RWPE1 (cell line): ENCODE measurements around the gene FFAR1.

Experiments used
- CTCF ChIA-PET: fragments of 350-600 bp; sonication (Branson Sonifier 250); formaldehyde crosslinking; extraction: SDS; loops from one replicate; lab custom pipeline; 2021; lab: Yijun Ruan, JAX
- POLR2A ChIA-PET: fragments of 400-600 bp; formaldehyde crosslinking; extraction: SDS; loops from one replicate; lab custom pipeline; 2020; ENCODE audit warnings: antibody characterized with exemption; ENCODE audit not compliant: low non-redundant PET; lab: Yijun Ruan, JAX
- DNase-seq: peaks from one replicate; pipeline ENCODE4 v3.0.0; 2012; ENCODE audit warnings: low spot score
- H3K27ac ChIP-seq: fragments of 450-650 bp; 2 replicates; pipeline ENCODE4 v1.5.1; 2017
- CTCF ChIP-seq: fragments of 450-650 bp; conservative IDR thresholded peaks from 2 replicates; pipeline ENCODE4 v1.5.1; 2017; ENCODE audit warnings: low read depth, mild to moderate bottlenecking

Gene FFAR1

DNA sequence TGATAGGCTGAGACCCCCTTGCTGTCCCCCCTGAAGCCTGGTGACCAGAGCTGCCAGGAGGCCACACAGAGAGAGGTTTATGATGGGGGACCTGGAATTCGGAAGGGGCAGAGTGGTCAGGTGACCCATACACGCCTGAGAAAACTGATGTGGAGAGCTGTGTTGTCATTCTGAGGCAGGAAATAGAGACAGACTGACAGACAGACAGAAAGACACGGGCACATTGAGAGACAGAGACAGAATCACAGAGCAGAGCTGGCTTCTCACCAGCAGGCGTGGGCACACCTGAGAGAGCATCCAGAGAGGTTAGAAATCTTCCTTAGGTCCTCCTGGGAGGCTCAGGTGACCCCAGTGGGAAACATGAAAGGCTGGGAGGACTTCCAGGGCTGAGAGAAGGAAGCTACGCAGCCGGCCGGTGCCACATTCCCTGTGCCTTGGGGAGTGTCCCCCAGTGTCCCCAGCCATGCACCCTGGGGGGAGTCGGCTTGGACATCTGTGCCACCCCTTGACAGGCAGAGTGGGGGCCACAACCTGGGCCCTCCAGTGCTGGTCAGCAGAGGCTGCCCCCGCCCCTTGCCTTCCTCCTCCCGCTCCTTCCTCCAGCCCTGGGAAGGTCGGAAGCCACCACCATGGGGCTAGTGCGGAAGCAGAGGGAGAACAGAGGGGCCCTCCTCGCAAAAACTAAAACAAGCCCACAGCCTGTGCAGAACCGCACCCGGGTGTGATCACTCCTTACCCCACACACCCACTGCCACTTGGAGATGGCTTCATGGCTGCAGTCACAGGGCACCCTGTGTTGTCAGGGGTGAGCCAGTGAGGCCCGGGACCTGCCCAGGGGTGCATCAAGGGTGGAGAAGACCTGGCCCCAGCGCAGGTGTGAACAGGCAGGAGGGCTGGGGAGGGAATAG, 2.2 kb downstream of the FFAR1 start:
- POLR2A ChIA-PET = no interaction called here
- no peak for TF ChIP-seq CTCF
- no peak overlapping the region for H3K27ac ChIP-seq
- CTCF ChIA-PET = interaction anchor here (0.6 to 1.8 kb wide), 2 partner anchors 75 to 145 kb away, joined by 3 to 8 read pairs; no protein-coding TSS in a partner anchor
- no peak for DNase-seq

GRCh38 chr19:35350591-35350990, 2.9 kb downstream of the FFAR1 start:
- POLR2A ChIA-PET = no interaction called here
- no peak for DNase-seq
- CTCF ChIA-PET = interaction anchor here (0.6 to 0.8 kb wide), 2 partner anchors 54 to 76 kb away, joined by 3 read pairs; no protein-coding TSS in a partner anchor
- H3K27ac ChIP-seq = no peak overlapping the region
- TF ChIP-seq CTCF = no peak

DNA sequence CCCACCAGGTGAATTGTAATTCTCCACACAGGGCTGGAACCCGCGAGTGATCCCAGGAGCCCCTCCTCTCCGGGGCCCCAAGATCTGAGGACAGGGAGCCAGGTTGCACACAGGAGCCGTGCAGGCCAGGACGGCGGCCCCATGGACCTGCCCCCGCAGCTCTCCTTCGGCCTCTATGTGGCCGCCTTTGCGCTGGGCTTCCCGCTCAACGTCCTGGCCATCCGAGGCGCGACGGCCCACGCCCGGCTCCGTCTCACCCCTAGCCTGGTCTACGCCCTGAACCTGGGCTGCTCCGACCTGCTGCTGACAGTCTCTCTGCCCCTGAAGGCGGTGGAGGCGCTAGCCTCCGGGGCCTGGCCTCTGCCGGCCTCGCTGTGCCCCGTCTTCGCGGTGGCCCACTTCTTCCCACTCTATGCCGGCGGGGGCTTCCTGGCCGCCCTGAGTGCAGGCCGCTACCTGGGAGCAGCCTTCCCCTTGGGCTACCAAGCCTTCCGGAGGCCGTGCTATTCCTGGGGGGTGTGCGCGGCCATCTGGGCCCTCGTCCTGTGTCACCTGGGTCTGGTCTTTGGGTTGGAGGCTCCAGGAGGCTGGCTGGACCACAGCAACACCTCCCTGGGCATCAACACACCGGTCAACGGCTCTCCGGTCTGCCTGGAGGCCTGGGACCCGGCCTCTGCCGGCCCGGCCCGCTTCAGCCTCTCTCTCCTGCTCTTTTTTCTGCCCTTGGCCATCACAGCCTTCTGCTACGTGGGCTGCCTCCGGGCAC, 3.9 kb downstream of the FFAR1 start:
- CTCF ChIA-PET = interaction anchor here (0.8 to 1.9 kb wide), 2 partner anchors 53 to 142 kb away, joined by 3 to 6 read pairs; no protein-coding TSS in a partner anchor

DNA sequence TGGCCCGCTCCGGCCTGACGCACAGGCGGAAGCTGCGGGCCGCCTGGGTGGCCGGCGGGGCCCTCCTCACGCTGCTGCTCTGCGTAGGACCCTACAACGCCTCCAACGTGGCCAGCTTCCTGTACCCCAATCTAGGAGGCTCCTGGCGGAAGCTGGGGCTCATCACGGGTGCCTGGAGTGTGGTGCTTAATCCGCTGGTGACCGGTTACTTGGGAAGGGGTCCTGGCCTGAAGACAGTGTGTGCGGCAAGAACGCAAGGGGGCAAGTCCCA, 4.4 kb downstream of the FFAR1 start:
- TF ChIP-seq CTCF = no peak
- no peak overlapping the region for H3K27ac ChIP-seq
- CTCF ChIA-PET = interaction anchor here (0.6 to 2.7 kb wide), 14 partner anchors 10 to 560 kb away, joined by 3 to 52 read pairs (median 4); no protein-coding TSS in a partner anchor
- no peak for DNase-seq
- POLR2A ChIA-PET = no interaction called here

More for the DNA sequence above, 3.9 kb downstream of the FFAR1 start:
- no peak overlapping the region for H3K27ac ChIP-seq
- POLR2A ChIA-PET = no interaction called here
- no peak for TF ChIP-seq CTCF
- DNase-seq = no peak

DNA sequence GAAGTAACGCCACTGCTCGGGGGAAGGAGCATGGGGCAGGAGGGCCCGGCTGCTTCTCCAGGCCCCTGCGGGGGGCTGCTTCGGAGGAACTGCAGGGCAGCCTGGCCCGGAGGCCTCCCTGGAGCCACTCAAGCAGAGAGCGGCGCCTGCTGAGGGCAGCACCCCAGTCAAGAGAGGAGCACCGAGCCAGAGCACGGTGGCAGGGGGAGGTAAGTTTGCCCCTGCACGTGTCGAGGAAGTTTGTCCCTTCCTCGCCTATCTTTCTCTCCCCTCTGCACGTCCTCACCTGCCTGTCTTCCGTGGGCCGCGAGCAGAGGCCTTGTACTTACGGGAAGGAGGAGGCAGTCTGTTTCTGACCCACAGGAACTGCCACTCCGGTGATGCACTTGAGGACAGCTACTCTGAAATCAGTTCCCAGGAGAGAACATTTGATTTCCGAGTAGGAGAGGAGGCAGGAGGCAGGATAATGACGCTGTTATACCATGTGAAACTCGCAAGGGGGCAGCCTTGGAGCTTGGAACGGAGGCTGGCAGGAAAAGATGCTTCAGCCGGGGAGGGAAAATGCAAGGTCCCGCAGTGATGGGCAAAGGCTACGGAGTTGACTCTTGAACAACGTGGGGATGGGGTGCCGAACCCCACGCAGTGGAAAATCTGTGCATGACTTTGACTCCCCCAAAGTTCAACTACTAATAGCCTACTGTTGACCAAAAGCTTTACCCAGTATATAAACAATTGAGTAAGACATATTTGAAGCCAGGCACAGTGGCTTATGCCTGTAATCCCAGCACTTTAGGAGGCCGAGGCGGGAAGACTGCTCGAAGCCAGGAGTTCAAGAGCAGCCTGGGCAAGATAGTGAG, 5.0 kb downstream of the FFAR1 start:
- peak; percentile 83 for TF ChIP-seq CTCF
- CTCF ChIA-PET = interaction anchor here (0.5 to 2.7 kb wide), 25 partner anchors 8 to 560 kb away, joined by 3 to 52 read pairs (median 4); no protein-coding TSS in a partner anchor
- POLR2A ChIA-PET = no interaction called here
- H3K27ac ChIP-seq = no peak overlapping the region
- DNase-seq = peak; percentile 86

DNA sequence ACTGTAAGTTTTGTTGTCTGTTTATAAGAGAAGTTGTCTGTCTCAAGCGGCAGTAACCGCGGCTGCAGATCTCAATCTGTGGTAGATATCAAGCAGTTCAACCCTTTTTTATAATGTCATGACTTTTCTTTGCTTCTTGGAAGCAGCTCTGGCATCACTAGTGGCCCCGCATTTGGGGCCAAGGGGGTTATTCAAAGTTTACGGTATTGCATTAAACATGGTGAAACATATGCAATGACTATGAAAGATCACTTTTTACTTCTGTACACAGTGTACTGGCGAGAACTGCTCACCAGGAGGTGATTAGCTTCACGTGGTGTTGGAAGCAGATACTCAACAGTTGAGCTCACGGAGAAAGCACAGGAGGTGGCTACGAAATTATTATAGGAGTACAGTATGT, 5.9 kb downstream of the FFAR1 start:
- DNase-seq = no peak
- no peak overlapping the region for H3K27ac ChIP-seq
- TF ChIP-seq CTCF = no peak
- POLR2A ChIA-PET = no interaction called here
- CTCF ChIA-PET = interaction anchor here (0.6 to 2.7 kb wide), 11 partner anchors 8 to 142 kb away, joined by 3 to 52 read pairs (median 6); no protein-coding TSS in a partner anchor
